GM06990 (cell line): ENCODE measurements around the gene DAPK1.

Experiments used
- DNase-seq: peaks from one replicate; pipeline ENCODE4 v3.0.0-alpha.2; 2011; ENCODE audit not compliant: insufficient read length; ENCODE audit errors: extremely low read depth
- H3K27me3 ChIP-seq: replicated peaks from 2 replicates; pipeline ENCODE4 v1.6.0; 2011; ENCODE audit warnings: low read length; ENCODE audit not compliant: control insufficient read depth, insufficient read depth
- H3K36me3 ChIP-seq: 2 replicates; pipeline ENCODE4 v1.5.1; 2011; ENCODE audit warnings: low read length; ENCODE audit not compliant: control insufficient read depth, insufficient read depth
- H3K4me3 ChIP-seq: replicated peaks from 2 replicates; pipeline ENCODE4 v1.5.1; 2011; ENCODE audit warnings: low read depth, mild to moderate bottlenecking, control low read depth, low read length
- TF ChIP-seq, protein P1 (sequence below): IDR thresholded peaks from 2 replicates; pipeline ENCODE4 v1.5.1; 2011; ENCODE audit warnings: low read length, control low read depth, mild to moderate bottlenecking, inconsistent platforms; ENCODE audit not compliant: insufficient read depth, poor library complexity, severe bottlenecking

DAPK1 gene

DNA sequence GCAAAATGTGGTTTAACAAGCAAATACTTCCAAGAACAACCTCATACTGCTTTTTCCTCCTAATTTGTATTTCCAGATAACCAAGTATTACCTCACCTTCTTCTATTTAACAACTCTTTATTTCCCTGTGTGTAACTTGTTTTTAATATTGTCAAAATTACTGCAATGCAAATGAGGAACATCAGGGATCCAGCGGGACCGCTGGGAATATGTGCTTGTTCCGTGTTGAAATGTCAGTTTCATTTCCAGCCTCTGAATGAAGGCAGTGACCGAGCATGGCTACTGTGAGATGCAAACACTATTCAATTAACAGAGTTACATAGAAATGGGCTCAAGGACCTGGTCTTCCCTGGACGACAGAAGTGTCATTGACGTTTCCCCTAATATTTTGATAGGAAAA is 117.5 kb downstream of the DAPK1 start:
- no peak for DNase-seq
- H3K4me3 ChIP-seq: no peak overlapping the region
- TF ChIP-seq, protein P1, sequence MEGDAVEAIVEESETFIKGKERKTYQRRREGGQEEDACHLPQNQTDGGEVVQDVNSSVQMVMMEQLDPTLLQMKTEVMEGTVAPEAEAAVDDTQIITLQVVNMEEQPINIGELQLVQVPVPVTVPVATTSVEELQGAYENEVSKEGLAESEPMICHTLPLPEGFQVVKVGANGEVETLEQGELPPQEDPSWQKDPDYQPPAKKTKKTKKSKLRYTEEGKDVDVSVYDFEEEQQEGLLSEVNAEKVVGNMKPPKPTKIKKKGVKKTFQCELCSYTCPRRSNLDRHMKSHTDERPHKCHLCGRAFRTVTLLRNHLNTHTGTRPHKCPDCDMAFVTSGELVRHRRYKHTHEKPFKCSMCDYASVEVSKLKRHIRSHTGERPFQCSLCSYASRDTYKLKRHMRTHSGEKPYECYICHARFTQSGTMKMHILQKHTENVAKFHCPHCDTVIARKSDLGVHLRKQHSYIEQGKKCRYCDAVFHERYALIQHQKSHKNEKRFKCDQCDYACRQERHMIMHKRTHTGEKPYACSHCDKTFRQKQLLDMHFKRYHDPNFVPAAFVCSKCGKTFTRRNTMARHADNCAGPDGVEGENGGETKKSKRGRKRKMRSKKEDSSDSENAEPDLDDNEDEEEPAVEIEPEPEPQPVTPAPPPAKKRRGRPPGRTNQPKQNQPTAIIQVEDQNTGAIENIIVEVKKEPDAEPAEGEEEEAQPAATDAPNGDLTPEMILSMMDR: no peak
- H3K27me3 ChIP-seq: no peaks in the 10 kb centered on the region
- H3K36me3 ChIP-seq: peaks cover 23% of the 10 kb centered on the region

DNA sequence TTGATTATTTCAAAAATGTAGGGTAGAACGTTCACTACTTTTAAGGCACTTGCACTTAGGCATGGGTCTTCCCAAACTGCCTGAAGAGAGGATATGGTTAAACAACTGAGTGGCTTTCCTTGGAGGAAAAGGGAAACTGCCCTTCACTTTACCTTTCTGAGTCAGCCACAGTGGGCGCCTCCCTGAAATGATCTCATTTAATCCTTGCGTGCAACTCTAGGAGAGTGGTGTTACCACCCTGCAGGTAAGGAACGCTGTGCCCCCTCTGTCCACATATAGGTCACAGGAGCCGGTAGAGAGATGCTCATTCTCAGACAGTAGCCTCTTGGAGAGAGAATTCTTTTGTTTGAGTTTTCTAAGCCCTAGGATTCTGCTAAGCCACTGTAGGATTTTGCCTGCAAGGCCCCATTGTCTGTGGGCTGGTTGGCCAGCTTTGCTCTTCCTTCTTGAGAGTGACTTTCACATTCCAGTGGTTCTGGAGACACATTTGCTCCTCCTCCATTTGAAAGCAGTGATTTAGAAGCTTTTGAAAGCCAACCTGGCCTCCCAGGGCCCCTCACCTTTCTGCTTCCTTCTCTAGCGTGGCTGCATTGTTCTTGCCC is 118.0 kb downstream of the DAPK1 start:
- Histone ChIP-seq H3K36me3 (peaks cover 22% of the 10 kb centered on the region), H3K4me3 (no peak overlapping the region), H3K27me3 (no peaks in the 10 kb centered on the region)
- TF ChIP-seq, protein P1: no peak
- DNase-seq: no peak

DNA sequence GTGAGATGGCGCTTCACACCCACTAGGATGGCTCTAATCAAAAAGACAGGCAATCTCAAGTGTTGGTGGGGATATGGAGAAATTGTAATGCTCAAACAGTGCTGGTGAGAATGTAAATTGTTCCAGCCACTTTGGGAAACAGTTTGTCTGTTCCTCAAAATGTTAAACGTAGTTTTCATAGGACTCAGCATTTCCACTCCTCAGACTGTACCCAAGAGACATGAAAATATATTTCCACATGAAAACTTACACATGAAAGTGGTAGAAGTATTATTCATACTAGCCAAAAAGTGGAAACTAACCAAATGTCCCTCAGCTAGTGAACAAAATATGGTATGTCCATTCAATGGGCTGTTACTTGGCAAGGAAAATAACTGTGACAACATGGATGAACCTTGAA is 120.6 kb downstream of the DAPK1 start:
- peaks cover 14% of the 10 kb centered on the region for H3K36me3 ChIP-seq
- no peak for DNase-seq
- TF ChIP-seq, protein P1: no peak
- H3K4me3 ChIP-seq: no peak overlapping the region
- no peaks in the 10 kb centered on the region for H3K27me3 ChIP-seq

DNA sequence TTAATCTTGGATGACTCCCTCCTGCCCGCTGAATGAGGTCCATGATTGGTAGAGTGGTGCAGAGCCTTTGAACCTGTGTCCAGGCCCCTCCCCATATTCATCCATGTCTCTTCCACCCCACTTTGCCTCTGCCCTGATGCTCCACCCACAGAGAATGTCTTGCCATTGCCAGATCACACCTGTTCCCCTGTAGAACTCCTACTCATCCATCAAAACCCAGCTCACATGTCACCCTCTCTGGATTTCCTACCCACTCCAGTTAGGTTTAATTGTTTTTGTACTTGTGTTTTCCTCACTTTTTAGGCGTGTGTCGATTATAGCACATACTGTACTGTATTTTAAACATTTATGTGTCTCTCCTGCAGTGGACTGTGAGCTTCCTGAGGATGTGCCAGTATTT is 121.3 kb downstream of the DAPK1 start:
- Histone ChIP-seq H3K27me3 (no peaks in the 10 kb centered on the region), H3K4me3 (no peak overlapping the region), H3K36me3 (peaks cover 15% of the 10 kb centered on the region)
- no peak for DNase-seq
- TF ChIP-seq, protein P1: no peak

DNA sequence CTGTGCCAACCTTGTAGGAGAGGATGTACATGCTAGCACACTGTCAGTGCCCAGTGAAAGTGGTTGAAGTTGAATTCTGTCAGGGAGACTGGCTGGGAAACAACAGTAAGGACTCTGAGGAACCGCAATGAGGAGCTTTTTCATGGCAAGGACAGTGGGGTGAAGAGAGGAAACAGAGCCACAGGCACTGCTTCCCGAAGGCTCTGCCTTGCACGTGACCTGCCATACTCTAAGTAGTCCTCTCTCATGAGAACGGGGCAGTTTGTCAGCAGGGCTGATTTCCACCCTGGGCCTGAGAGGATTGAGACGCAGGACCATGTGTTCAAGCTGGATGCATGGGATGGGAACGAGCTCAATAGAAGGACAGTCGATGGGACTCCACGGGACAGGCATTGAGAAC is 121.7 kb downstream of the DAPK1 start:
- H3K27me3 ChIP-seq: no peaks in the 10 kb centered on the region
- H3K36me3 ChIP-seq: peaks cover 15% of the 10 kb centered on the region
- H3K4me3 ChIP-seq: no peak overlapping the region
- TF ChIP-seq, protein P1: no peak
- no peak for DNase-seq
